Measurements from ENCODE around the gene HTRA1.

DNA sequence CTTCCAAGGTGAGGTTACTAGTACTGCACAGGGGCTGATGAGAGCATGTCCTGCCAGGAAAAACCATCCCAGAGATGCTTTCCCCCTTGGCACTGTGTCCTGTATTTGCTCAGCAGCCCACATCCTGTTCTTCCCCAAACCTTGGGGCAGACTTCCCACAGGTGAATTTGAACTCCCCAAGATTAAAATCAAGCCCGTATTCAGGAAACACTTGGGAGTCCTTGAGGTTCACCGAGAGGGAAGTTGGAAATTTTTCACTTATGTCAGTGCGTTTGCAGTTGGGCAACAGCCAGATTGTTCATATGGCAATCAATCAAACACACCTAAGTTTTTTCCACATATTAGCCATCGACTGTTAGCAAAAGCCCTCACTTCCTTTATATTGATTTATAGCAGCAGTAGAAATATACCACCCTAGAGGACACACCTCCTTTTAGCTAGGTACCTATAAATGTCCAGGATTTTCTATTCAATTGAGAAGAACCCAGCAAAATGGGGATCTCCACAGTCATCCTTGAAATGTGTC is 99.0 kb downstream of the HTRA1 start, which contains the start of gene DMBT1:
- TF ChIP-seq, protein P1, sequence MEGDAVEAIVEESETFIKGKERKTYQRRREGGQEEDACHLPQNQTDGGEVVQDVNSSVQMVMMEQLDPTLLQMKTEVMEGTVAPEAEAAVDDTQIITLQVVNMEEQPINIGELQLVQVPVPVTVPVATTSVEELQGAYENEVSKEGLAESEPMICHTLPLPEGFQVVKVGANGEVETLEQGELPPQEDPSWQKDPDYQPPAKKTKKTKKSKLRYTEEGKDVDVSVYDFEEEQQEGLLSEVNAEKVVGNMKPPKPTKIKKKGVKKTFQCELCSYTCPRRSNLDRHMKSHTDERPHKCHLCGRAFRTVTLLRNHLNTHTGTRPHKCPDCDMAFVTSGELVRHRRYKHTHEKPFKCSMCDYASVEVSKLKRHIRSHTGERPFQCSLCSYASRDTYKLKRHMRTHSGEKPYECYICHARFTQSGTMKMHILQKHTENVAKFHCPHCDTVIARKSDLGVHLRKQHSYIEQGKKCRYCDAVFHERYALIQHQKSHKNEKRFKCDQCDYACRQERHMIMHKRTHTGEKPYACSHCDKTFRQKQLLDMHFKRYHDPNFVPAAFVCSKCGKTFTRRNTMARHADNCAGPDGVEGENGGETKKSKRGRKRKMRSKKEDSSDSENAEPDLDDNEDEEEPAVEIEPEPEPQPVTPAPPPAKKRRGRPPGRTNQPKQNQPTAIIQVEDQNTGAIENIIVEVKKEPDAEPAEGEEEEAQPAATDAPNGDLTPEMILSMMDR (IDR thresholded peaks at IDR 0.05), result no peak
- no peak for TF ChIP-seq POLR2A (IDR thresholded peaks at IDR 0.05)

All from thyroid gland (tissue), 4 donors.